Chondrocyte (in vitro differentiated cells): Measurements from ENCODE around the gene RAPGEF5. TPM values are rescaled to one million over a fixed set of nuclear protein-coding genes. Genes with fewer than 3 reads are reported as not detected.

Source experiments
- DNase-seq: peaks from one replicate; pipeline ENCODE4 v3.0.0; 2021; ENCODE audit warnings: mixed read lengths, low spot score
- H3K27ac Mint-ChIP-seq: one replicate; pipeline ENCODE4 v1.8.0; 2021; ENCODE audit warnings: mild to moderate bottlenecking, moderate library complexity, mixed read lengths; ENCODE audit not compliant: unreplicated experiment
- H3K27me3 Mint-ChIP-seq: 2 replicates; pipeline ENCODE4 v1.8.0; 2021; ENCODE audit warnings: low read depth, mixed read lengths
- H3K36me3 Mint-ChIP-seq: 2 replicates; pipeline ENCODE4 v1.8.0; 2021; ENCODE audit warnings: low read depth, mixed read lengths
- H3K4me1 Mint-ChIP-seq: 2 replicates; pipeline ENCODE4 v1.8.0; 2021; ENCODE audit warnings: low read depth, mild to moderate bottlenecking, mixed read lengths
- H3K4me3 Mint-ChIP-seq: one replicate; pipeline ENCODE4 v1.8.0; 2021; ENCODE audit warnings: mild to moderate bottlenecking, moderate library complexity, mixed read lengths; ENCODE audit not compliant: unreplicated experiment
- H3K9me3 Mint-ChIP-seq: 2 replicates; pipeline ENCODE4 v1.8.0; 2021; ENCODE audit warnings: low read depth, mixed read lengths
- total RNA-seq: library from RNA; stranded (reverse); gene quantifications from 3 replicates; pipeline ENCODE4 v1.2.1, GENCODE V29; 2021
- TF ChIP-seq, protein P1 (sequence below): fragments of 200-600 bp; sonication (generic); IDR thresholded peaks from 2 replicates; pipeline ENCODE4 v1.5.0; 2021; ENCODE audit warnings: antibody characterized with exemption, mild to moderate bottlenecking, moderate library complexity

The RAPGEF5 gene
- total RNA-seq, 1 donor from 2014 or later = 2.2 TPM

DNA sequence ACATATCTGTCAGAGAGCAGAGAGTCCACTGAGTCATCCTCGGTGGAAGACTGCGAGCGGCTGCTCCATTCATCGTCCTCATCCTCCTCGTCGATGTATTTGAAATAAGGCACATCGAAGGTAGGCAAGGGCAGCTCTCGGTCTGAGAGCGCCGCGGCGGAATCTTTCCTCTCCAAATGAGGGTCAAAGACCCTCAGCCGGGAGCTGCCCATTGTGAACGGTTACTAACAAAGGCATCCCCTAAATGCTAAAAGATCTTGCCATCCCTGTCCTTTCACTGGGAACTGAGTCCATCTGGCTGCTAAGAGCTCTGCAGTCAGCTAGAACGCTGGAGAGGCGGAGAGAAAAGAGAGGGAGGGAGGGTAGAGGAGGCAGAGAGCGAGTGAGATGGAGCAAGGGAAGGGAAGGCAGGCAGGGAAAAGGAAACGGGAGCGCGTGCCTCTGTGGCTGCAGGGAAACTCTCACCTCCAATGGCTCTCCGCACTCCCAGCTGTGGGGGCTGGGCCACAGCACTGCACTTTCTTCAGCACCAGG is 163.4 kb downstream of the RAPGEF5 start:
- peak overlapping the region; percentile 70 for H3K4me3 Mint-ChIP-seq
- H3K4me1 Mint-ChIP-seq = peaks cover 13% of the 10 kb centered on the region
- DNase-seq = no peak
- TF ChIP-seq, protein P1, sequence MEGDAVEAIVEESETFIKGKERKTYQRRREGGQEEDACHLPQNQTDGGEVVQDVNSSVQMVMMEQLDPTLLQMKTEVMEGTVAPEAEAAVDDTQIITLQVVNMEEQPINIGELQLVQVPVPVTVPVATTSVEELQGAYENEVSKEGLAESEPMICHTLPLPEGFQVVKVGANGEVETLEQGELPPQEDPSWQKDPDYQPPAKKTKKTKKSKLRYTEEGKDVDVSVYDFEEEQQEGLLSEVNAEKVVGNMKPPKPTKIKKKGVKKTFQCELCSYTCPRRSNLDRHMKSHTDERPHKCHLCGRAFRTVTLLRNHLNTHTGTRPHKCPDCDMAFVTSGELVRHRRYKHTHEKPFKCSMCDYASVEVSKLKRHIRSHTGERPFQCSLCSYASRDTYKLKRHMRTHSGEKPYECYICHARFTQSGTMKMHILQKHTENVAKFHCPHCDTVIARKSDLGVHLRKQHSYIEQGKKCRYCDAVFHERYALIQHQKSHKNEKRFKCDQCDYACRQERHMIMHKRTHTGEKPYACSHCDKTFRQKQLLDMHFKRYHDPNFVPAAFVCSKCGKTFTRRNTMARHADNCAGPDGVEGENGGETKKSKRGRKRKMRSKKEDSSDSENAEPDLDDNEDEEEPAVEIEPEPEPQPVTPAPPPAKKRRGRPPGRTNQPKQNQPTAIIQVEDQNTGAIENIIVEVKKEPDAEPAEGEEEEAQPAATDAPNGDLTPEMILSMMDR = no peak
- H3K36me3 Mint-ChIP-seq = no peaks in the 10 kb centered on the region
- H3K9me3 Mint-ChIP-seq = no peaks in the 10 kb centered on the region
- H3K27ac Mint-ChIP-seq = peak overlapping the region; percentile 2
- H3K27me3 Mint-ChIP-seq = peaks cover 2% of the 10 kb centered on the region

DNA sequence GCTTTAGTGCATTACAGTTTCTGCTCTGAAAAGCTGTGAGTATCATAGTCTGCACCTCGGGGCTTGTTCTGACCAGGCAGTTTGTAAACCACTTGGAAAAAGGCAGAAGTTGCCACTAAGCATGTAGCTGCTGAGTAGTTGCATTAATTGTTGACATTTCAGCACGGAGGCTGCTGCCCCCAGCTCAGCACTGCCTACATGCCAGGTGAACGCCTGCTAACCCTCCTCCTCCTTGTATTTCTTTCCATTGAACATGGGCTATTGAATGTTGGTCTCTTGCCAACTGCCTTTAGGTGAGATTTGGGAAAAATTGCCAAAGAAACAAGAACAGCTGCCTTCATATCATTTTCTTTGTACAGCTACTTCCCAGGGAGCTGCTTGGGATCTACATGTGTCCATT is 164.2 kb downstream of the RAPGEF5 start:
- no peaks in the 10 kb centered on the region for H3K36me3 Mint-ChIP-seq
- DNase-seq = no peak
- H3K4me1 Mint-ChIP-seq = peaks cover 13% of the 10 kb centered on the region
- H3K9me3 Mint-ChIP-seq = no peaks in the 10 kb centered on the region
- TF ChIP-seq, protein P1 = no peak
- no peak overlapping the region for H3K27ac Mint-ChIP-seq
- H3K4me3 Mint-ChIP-seq = peak overlapping the region; percentile 70
- H3K27me3 Mint-ChIP-seq = peaks cover 2% of the 10 kb centered on the region

DNA sequence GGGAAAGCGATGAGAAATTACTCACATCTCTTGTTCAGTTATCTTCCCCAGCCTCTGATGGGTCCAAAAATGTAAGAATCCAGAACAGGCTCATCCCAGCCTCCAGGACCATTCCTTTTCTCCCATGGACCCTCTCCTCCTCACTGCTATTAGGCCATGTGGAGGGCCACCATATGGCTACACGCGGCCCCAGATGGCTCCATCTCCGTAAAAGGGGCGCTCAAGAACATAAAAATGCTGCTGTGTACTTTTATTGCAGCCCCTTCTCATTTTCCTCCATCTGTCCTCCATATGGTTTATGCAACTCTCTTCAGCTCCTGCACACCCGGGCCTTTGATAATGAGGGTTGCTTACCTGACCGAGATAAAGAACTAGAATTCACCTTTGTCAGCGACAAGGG is 166.2 kb downstream of the RAPGEF5 start:
- DNase-seq = no peak
- no peaks in the 10 kb centered on the region for H3K36me3 Mint-ChIP-seq
- no peak overlapping the region for H3K4me3 Mint-ChIP-seq
- H3K4me1 Mint-ChIP-seq = peaks cover 13% of the 10 kb centered on the region
- H3K27ac Mint-ChIP-seq = no peak overlapping the region
- H3K27me3 Mint-ChIP-seq = peaks cover 2% of the 10 kb centered on the region
- TF ChIP-seq, protein P1 = no peak
- H3K9me3 Mint-ChIP-seq = no peaks in the 10 kb centered on the region

DNA sequence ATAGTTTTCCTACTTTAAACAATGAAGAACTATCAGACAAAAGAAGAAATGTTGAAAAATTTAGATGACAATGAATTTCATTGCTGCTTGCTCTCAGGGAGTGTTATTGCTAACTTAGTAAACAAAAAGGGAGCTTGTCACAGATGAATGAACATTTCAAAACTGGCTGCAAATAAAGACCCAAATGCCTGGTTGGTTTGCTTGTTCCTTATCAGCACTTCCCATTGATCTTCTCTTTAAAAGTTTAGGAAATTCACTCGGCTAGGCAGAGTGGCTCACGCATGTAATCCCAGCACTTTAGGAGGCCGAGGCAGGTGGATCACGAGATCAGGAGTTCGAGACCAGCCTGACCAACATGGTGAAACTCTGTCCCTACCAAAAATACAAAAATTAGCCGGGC is 167.2 kb downstream of the RAPGEF5 start:
- peaks cover 3% of the 10 kb centered on the region for H3K27me3 Mint-ChIP-seq
- H3K27ac Mint-ChIP-seq = no peak overlapping the region
- TF ChIP-seq, protein P1 = no peak
- H3K36me3 Mint-ChIP-seq = no peaks in the 10 kb centered on the region
- no peak overlapping the region for H3K4me3 Mint-ChIP-seq
- peaks cover 13% of the 10 kb centered on the region for H3K4me1 Mint-ChIP-seq
- no peaks in the 10 kb centered on the region for H3K9me3 Mint-ChIP-seq
- no peak for DNase-seq

DNA sequence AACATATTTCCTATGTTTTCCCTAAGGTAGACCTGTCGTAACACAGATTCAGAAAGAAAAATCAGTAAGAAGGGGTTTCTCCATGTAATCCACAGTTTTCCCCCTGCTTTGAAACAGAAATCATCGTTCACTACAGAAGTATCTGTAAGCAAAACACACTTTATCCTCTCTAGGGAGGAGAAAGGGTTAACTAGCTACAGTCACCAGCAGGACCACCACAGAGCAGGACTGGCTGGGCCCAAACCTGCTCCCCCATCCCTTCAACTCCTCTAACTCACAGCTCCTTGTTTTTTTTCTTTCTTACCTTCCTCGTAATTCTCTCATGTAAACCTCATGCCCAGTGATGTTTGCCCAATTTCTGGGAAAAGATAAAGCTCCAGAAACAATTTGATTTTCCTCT is 167.7 kb downstream of the RAPGEF5 start:
- Mint-ChIP-seq H3K27me3 (peaks cover 6% of the 10 kb centered on the region), H3K4me1 (peaks cover 13% of the 10 kb centered on the region), H3K27ac (no peak overlapping the region), H3K9me3 (no peaks in the 10 kb centered on the region), H3K36me3 (no peaks in the 10 kb centered on the region), H3K4me3 (no peak overlapping the region)
- TF ChIP-seq, protein P1 = no peak
- DNase-seq = no peak
